GM12892 (cell line): ENCODE data around the gene CLEC12A.

Experiments used
- POLR2A ChIP-seq: IDR thresholded peaks from 2 replicates; pipeline ENCODE4 v1.6.1; 2011; ENCODE audit warnings: low read depth, low read length, control low read depth
- POLR2AphosphoS5 ChIP-seq: IDR thresholded peaks from 2 replicates; pipeline ENCODE4 v1.6.1; 2011; ENCODE audit warnings: low read depth, low read length, control low read depth
- TAF1 ChIP-seq: IDR thresholded peaks from 2 replicates; pipeline ENCODE4 v1.6.1; 2011; ENCODE audit warnings: low read depth, mild to moderate bottlenecking, control low read depth, low read length, borderline replicate concordance

DNA sequence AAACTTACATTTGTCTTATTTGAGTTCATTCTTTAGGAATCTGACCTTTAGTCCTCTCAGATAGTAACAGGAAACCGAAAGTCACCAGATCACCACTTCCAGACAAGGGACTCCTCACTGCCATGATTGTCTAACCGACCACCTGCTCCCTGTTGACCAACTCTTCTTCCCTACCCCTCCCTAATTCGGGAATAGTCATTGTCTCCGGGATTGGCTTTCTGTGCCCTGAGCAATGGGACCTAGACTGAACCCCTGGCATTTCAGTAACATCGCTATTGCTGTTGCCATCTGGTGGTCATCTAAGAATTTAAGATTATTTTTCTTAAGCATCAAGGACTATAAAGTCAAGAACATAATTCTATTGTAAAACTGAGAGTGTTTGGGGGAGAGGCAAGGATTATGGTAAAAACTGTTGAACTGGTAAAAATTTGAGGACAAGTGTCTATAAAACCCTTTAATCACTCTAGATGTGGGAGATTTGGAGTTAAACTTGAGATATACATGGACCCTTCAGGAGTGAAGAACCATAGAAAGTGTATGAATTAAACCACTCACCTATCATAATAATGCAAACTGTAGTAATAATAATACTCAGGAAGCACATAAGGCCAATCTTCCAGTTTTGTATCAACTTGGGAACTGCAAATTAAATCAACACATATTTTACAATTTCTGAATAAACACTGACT lies 45.4 kb upstream of the CLEC12A start:
- TF ChIP-seq POLR2A (no peak), TAF1 (no peak), POLR2AphosphoS5 (no peak)
